SK-N-MC (cell line): ENCODE results near the gene KDM4B.

Experiments used
- DNase-seq: peaks from one replicate; pipeline ENCODE4 v3.0.0-alpha.2; 2011; ENCODE audit warnings: low read depth, low spot score
- H3K27ac ChIP-seq: fragments of 200-600 bp; sonication (generic); 2 replicates; pipeline ENCODE4 v1.5.1; 2016; ENCODE audit warnings: mixed run types
- H3K36me3 ChIP-seq: fragments of 200-600 bp; sonication (generic); 2 replicates; pipeline ENCODE4 v1.6.1; 2017; ENCODE audit warnings: antibody characterized with exemption, low read length, mixed read lengths; ENCODE audit not compliant: insufficient read depth
- H3K4me3 ChIP-seq: fragments of 200-600 bp; sonication (generic); 2 replicates; pipeline ENCODE4 v1.5.1; 2016
- H3K9ac ChIP-seq: fragments of 200-600 bp; sonication (generic); 2 replicates; pipeline ENCODE4 v1.8.0; 2017; ENCODE audit warnings: mixed run types, mixed read lengths; ENCODE audit not compliant: insufficient read length
- H3K9me3 ChIP-seq: fragments of 200-600 bp; sonication (generic); 2 replicates; pipeline ENCODE4 v1.6.1; 2017; ENCODE audit warnings: low read depth, mild to moderate bottlenecking, antibody characterized with exemption, low read length, moderate library complexity, mixed read lengths
- EZH2 ChIP-seq: fragments of 200-600 bp; sonication (generic); IDR thresholded peaks from one replicate; pipeline ENCODE4 v1.6.1; 2017; ENCODE audit warnings: antibody characterized with exemption
- FOXP2 ChIP-seq: optimal IDR thresholded peaks from 2 replicates; pipeline ENCODE3; 2011; ENCODE audit warnings: mild to moderate bottlenecking, moderate library complexity; ENCODE audit not compliant: insufficient read depth; ENCODE audit errors: extremely low read length, control extremely low read depth
- POLR2AphosphoS5 ChIP-seq: IDR thresholded peaks from 2 replicates; pipeline ENCODE4 v1.6.1; 2012; ENCODE audit warnings: mild to moderate bottlenecking, low read depth, low read length, borderline replicate concordance

Gene KDM4B

GRCh38 chr19:5094768-5095567 lies 126.1 kb downstream of the KDM4B start:
- no peak overlapping the region for H3K4me3 ChIP-seq
- no peak overlapping the region for H3K9ac ChIP-seq
- H3K36me3 ChIP-seq: peaks cover 16% of the 10 kb centered on the region
- H3K27ac ChIP-seq: peak overlapping the region; percentile 98
- peaks cover 6% of the 10 kb centered on the region; the same call in 1 of the 2 replicates for H3K9me3 ChIP-seq
- DNase-seq: no peak
- TF ChIP-seq POLR2AphosphoS5 (no peak), EZH2 (no peak), FOXP2 (no peak)

GRCh38 chr19:5095568-5095850 lies 126.6 kb downstream of the KDM4B start:
- Histone ChIP-seq H3K27ac (peak overlapping the region; percentile 98), H3K9ac (peak overlapping the region; percentile 37), H3K4me3 (no peak overlapping the region), H3K36me3 (peaks cover 16% of the 10 kb centered on the region), H3K9me3 (peaks cover 6% of the 10 kb centered on the region; the same call in 1 of the 2 replicates)
- TF ChIP-seq FOXP2 (no peak), EZH2 (no peak), POLR2AphosphoS5 (no peak)
- DNase-seq: no peak

- H3K36me3 ChIP-seq: peaks cover 16% of the 10 kb centered on the region
- peaks cover 6% of the 10 kb centered on the region; the same call in 1 of the 2 replicates for H3K9me3 ChIP-seq
- peak overlapping the region; percentile 51 for H3K9ac ChIP-seq
- DNase-seq: peak; percentile 62
- peak overlapping the region; percentile 40; the same call in 1 of the 2 replicates for H3K4me3 ChIP-seq
- peak overlapping the region; percentile 98 for H3K27ac ChIP-seq
- TF ChIP-seq EZH2: no peak
- no peak for TF ChIP-seq POLR2AphosphoS5
- no peak for TF ChIP-seq FOXP2
Measured at GRCh38 chr19:5096536-5096935, 127.6 kb downstream of the KDM4B start.

- peak overlapping the region; percentile 98 for H3K27ac ChIP-seq
- TF ChIP-seq FOXP2 (no peak), POLR2AphosphoS5 (no peak), EZH2 (no peak)
- H3K36me3 ChIP-seq: peaks cover 16% of the 10 kb centered on the region
- DNase-seq: no peak
- no peak overlapping the region for H3K9ac ChIP-seq
- no peak overlapping the region for H3K4me3 ChIP-seq
- peaks cover 6% of the 10 kb centered on the region; the same call in 1 of the 2 replicates for H3K9me3 ChIP-seq
Measured at GRCh38 chr19:5097331-5097930, 128.5 kb downstream of the KDM4B start.

GRCh38 chr19:5097959-5098623 lies 129.2 kb downstream of the KDM4B start:
- peaks cover 6% of the 10 kb centered on the region; the same call in 1 of the 2 replicates for H3K9me3 ChIP-seq
- TF ChIP-seq POLR2AphosphoS5: no peak
- TF ChIP-seq EZH2: no peak
- TF ChIP-seq FOXP2: no peak

GRCh38 chr19:5098646-5099045 lies 129.7 kb downstream of the KDM4B start:
- no peak for DNase-seq
- TF ChIP-seq FOXP2 (no peak), POLR2AphosphoS5 (no peak), EZH2 (no peak)
- Histone ChIP-seq H3K4me3 (no peak overlapping the region), H3K36me3 (peaks cover 16% of the 10 kb centered on the region), H3K9me3 (peaks cover 6% of the 10 kb centered on the region; the same call in 1 of the 2 replicates), H3K27ac (peak overlapping the region; percentile 98; the same call in 1 of the 2 replicates), H3K9ac (no peak overlapping the region)

More at GRCh38 chr19:5097959-5098623, 129.2 kb downstream of the KDM4B start:
- DNase-seq: no peak
- Histone ChIP-seq H3K9ac (no peak overlapping the region), H3K4me3 (no peak overlapping the region), H3K27ac (peak overlapping the region; percentile 98), H3K36me3 (peaks cover 16% of the 10 kb centered on the region)

GRCh38 chr19:5099701-5100221 lies 130.8 kb downstream of the KDM4B start:
- no peak overlapping the region for H3K9ac ChIP-seq
- H3K27ac ChIP-seq: no peak overlapping the region
- no peak overlapping the region for H3K4me3 ChIP-seq
- DNase-seq: no peak
- TF ChIP-seq POLR2AphosphoS5: no peak
- no peak for TF ChIP-seq EZH2
- no peak for TF ChIP-seq FOXP2
- H3K9me3 ChIP-seq: peaks cover 6% of the 10 kb centered on the region; the same call in 1 of the 2 replicates
- peaks cover 16% of the 10 kb centered on the region for H3K36me3 ChIP-seq

- Histone ChIP-seq H3K36me3 (peaks cover 16% of the 10 kb centered on the region), H3K9ac (no peak overlapping the region)
- no peak for DNase-seq
Measured at GRCh38 chr19:5101871-5102270, 133.0 kb downstream of the KDM4B start.

GRCh38 chr19:5102520-5102919 lies 133.6 kb downstream of the KDM4B start:
- Histone ChIP-seq H3K9me3 (peaks cover 6% of the 10 kb centered on the region; the same call in 1 of the 2 replicates), H3K9ac (no peak overlapping the region), H3K36me3 (peaks cover 16% of the 10 kb centered on the region), H3K4me3 (peak overlapping the region; percentile 69; the same call in 1 of the 2 replicates), H3K27ac (peak overlapping the region; percentile 84)
- no peak for TF ChIP-seq EZH2
- no peak for TF ChIP-seq POLR2AphosphoS5
- no peak for TF ChIP-seq FOXP2
- no peak for DNase-seq

More at GRCh38 chr19:5101871-5102270, 133.0 kb downstream of the KDM4B start:
- H3K27ac ChIP-seq: no peak overlapping the region
- H3K4me3 ChIP-seq: no peak overlapping the region
- TF ChIP-seq FOXP2 (no peak), EZH2 (no peak), POLR2AphosphoS5 (no peak)
- peaks cover 6% of the 10 kb centered on the region; the same call in 1 of the 2 replicates for H3K9me3 ChIP-seq
